Measurements from ENCODE around the gene TWF2.

Gene TWF2

GRCh38 chr3:52198643-52199608 is 40.0 kb downstream of the TWF2 start:
- peaks cover 4% of the 10 kb centered on the region; the same call in 1 of the 2 replicates for H3K36me3 ChIP-seq (ENCODE audit: low read length)
- H3K27ac ChIP-seq (ENCODE audit: low read depth, low read length) = peak overlapping the region; percentile 38; the same call in 1 of the 2 replicates
- peaks cover 14% of the 10 kb centered on the region for H3K79me2 ChIP-seq (ENCODE audit: insufficient read depth, low read length)
- no peaks in the 10 kb centered on the region for H4K20me1 ChIP-seq (ENCODE audit: low read depth, low read length)
- peak overlapping the region; percentile 94 for H2AFZ ChIP-seq (ENCODE audit: low read depth, low read length, severe bottlenecking)
- peak overlapping the region; percentile 93 for H3K4me3 ChIP-seq (ENCODE audit: insufficient read depth, low read length, poor library complexity, severe bottlenecking)
- no peaks in the 10 kb centered on the region for H3K9me3 ChIP-seq (ENCODE audit: insufficient read depth, low read length)
- peak overlapping the region; percentile 94 for H3K4me2 ChIP-seq (ENCODE audit: low read depth, low read length, poor library complexity, severe bottlenecking)
- H3K9ac ChIP-seq (ENCODE audit: low read length) = peak overlapping the region; percentile 95
- no peaks in the 10 kb centered on the region for H3K9me2 ChIP-seq (replicated peaks; ENCODE audit: insufficient read depth, low read length)
- no peaks in the 10 kb centered on the region for H3K27me3 ChIP-seq (ENCODE audit: low read length)
- TF ChIP-seq CTCF (IDR thresholded peaks at IDR 0.05; ENCODE audit: insufficient read depth, low read length, poor library complexity, severe bottlenecking) = no peak
- TF ChIP-seq EZH2phosphoT487 (conservative IDR thresholded peaks at IDR 0.05; ENCODE audit: low read length) = no peak
- no peaks in the 10 kb centered on the region for H3F3A ChIP-seq (ENCODE audit: insufficient read depth)

GRCh38 chr3:52197842-52198625 is 40.9 kb downstream of the TWF2 start, which contains the start of gene ALAS1:
ALAS1 (plus strand) TSS chr3:52198160; CDS start chr3:52199242, 1,082 bp downstream.
- no peaks in the 10 kb centered on the region for H3K9me2 ChIP-seq (replicated peaks; ENCODE audit: insufficient read depth, low read length)
- no peaks in the 10 kb centered on the region for H4K20me1 ChIP-seq (ENCODE audit: low read depth, low read length)
- H3K27ac ChIP-seq (ENCODE audit: low read depth, low read length) = peak within 1 kb of the TSS; percentile 38
- peak within 1 kb of the TSS; percentile 95 for H3K9ac ChIP-seq (ENCODE audit: low read length)
- no peaks in the 10 kb centered on the region for H3F3A ChIP-seq (ENCODE audit: insufficient read depth)
- TF ChIP-seq EZH2phosphoT487 (conservative IDR thresholded peaks at IDR 0.05; ENCODE audit: low read length) = no peak
- no peak for TF ChIP-seq CTCF (IDR thresholded peaks at IDR 0.05; ENCODE audit: insufficient read depth, low read length, poor library complexity, severe bottlenecking)
- no peaks in the 10 kb centered on the region for H3K9me3 ChIP-seq (ENCODE audit: insufficient read depth, low read length)
- H3K27me3 ChIP-seq (ENCODE audit: low read length) = no peaks in the 10 kb centered on the region
- no peaks in the 10 kb centered on the region; the same call in 1 of the 2 replicates for H3K36me3 ChIP-seq (ENCODE audit: low read length)
- peak within 1 kb of the TSS; percentile 93 for H3K4me3 ChIP-seq (ENCODE audit: insufficient read depth, low read length, poor library complexity, severe bottlenecking)
- H3K4me2 ChIP-seq (ENCODE audit: low read depth, low read length, poor library complexity, severe bottlenecking) = peak within 1 kb of the TSS; percentile 94
- peaks cover 14% of the 10 kb centered on the region for H3K79me2 ChIP-seq (ENCODE audit: insufficient read depth, low read length)
- peak within 1 kb of the TSS; percentile 94 for H2AFZ ChIP-seq (ENCODE audit: low read depth, low read length, severe bottlenecking)

GRCh38 chr3:52197499-52197841 is 41.5 kb downstream of the TWF2 start:
- Histone ChIP-seq H3K9me3 (ENCODE audit: insufficient read depth, low read length) (no peaks in the 10 kb centered on the region), H3K9ac (ENCODE audit: low read length) (peak overlapping the region; percentile 95), H3K27ac (ENCODE audit: low read depth, low read length) (0 out of 2 replicates have a peak overlapping the region, but pooled peaks have one; percentile 34), H3K4me2 (ENCODE audit: low read depth, low read length, poor library complexity, severe bottlenecking) (peak overlapping the region; percentile 94), H3K4me3 (ENCODE audit: insufficient read depth, low read length, poor library complexity, severe bottlenecking) (peak overlapping the region; percentile 93), H3K36me3 (ENCODE audit: low read length) (no peaks in the 10 kb centered on the region; the same call in 1 of the 2 replicates), H2AFZ (ENCODE audit: low read depth, low read length, severe bottlenecking) (peak overlapping the region; percentile 94), H4K20me1 (ENCODE audit: low read depth, low read length) (no peaks in the 10 kb centered on the region), H3K9me2 (replicated peaks; ENCODE audit: insufficient read depth, low read length) (no peaks in the 10 kb centered on the region), H3F3A (ENCODE audit: insufficient read depth) (no peaks in the 10 kb centered on the region), H3K27me3 (ENCODE audit: low read length) (no peaks in the 10 kb centered on the region), H3K79me2 (ENCODE audit: insufficient read depth, low read length) (peaks cover 14% of the 10 kb centered on the region)
- TF ChIP-seq CTCF (IDR thresholded peaks at IDR 0.05; ENCODE audit: insufficient read depth, low read length, poor library complexity, severe bottlenecking) (no peak), EZH2phosphoT487 (conservative IDR thresholded peaks at IDR 0.05; ENCODE audit: low read length) (no peak)
